Mammary epithelial cell (primary cell): Measurements from ENCODE around the gene SLC24A3.

Experiments used
- CTCF ChIP-seq, 2 donors: IDR thresholded peaks in 1 of 2; conservative IDR thresholded peaks in 1 of 2; 2 replicates each; pipeline ENCODE4 v1.5.1; 2011 to 2012; ENCODE audit warnings: inconsistent platforms in 2 of 2, low read length in 2 of 2, mild to moderate bottlenecking in 2 of 2, control low read depth in 1 of 2, low read depth in 1 of 2; ENCODE audit not compliant: insufficient read depth in 1 of 2; ENCODE audit errors: extremely low read depth in 1 of 2
- EZH2 ChIP-seq: IDR thresholded peaks from 2 replicates; pipeline ENCODE4 v1.6.1; 2012; ENCODE audit warnings: low read length, inconsistent platforms, borderline replicate concordance

GRCh38 chr20:19527509-19527908 is 315.1 kb downstream of the SLC24A3 start:
- no peak for TF ChIP-seq CTCF (conservative IDR thresholded peaks at IDR 0.05 in 1 of 2, IDR thresholded peaks at IDR 0.05 in 1 of 2; ENCODE audit: extremely low read depth in 1 of 2, insufficient read depth in 1 of 2, low read depth in 1 of 2, low read length in 2 of 2)
- TF ChIP-seq EZH2: no peak
